Measurements from ENCODE around the gene TCTN2.

The TCTN2 gene

DNA sequence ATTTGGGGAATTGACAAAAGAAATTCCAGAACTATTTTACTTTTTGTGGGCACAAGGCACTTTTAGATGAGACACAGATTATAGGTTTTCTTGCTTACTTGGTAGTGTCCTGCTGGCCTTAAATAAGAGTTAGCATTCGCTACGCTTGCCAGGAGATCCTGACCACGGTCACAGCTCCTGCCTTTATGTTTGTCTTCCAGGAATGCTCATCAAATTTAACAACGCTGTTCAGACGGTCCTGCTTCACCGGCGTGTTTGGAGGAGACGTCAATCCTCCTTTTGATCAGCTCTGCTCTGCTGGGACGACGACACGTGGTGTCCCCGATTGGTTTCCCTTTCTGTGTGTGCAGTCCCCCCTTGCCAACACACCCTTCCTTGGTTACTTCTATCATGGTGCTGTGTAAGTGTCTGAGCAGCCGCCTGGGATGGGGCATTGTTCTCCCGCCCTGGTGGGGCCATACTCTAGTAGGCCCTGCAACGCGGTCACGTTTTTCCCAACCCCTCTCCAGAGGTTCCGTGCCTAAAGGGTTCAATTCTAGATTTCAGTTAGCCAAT lies 15.8 kb downstream of the TCTN2 start:
- DNase-seq: no peak

DNA sequence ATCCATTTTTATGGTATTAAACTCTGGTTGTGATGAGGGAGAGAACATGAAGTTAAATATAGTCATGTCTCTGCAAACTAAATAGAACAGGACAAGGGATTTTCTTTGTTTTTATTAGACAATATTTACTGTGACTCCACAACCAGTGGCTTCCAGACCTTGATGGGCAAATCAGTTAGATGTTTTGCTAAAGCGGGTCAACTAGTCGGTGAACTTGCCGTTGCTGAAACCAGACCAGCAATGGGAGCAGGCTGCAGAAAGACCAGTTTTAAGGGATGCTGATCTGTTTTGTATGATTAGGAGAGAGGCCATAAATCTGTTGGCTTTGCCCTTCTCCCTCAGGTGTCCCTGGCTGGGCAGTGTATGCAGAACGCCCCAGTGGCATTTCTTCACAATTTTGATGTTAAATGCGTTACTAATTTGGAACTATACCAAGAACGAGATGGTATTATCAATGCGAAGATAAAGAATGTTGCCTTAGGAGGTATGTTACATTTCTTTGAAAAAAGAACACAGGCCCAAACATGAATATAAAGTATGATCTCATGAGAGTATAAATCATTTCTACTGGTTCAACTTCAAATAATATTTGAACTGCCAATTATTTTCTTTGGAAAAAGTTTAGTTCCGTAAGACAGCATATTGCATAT lies 19.4 kb downstream of the TCTN2 start:
- DNase-seq: no peak

GRCh38 chr12:123696207-123696606 lies 25.3 kb downstream of the TCTN2 start:
- DNase-seq: no peak

- no peak for DNase-seq
Measured at GRCh38 chr12:123696646-123697045, 25.7 kb downstream of the TCTN2 start.

DNA sequence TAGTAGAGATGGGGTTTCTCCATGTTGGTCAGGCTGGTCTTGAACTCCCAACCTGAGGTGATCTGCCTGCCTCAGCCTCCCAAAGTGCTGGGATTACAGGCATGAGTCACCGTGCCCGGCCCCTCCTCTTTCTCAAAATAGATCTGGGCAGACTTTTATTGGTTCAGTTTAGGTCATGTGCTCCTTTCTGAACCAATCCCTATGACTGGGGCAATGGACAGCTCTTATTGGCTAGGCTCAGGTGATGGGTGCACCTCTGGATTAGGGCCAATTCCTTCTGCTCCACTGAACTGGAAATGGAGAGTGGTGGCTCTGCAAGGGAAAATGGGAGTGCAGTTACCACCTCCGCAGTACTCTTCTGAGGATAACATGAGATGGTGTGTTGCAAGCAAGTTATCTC lies 35.0 kb downstream of the TCTN2 start:
- no peak for DNase-seq

- no peak for DNase-seq
Measured at GRCh38 chr12:123707466-123707865, 36.6 kb downstream of the TCTN2 start.

DNA sequence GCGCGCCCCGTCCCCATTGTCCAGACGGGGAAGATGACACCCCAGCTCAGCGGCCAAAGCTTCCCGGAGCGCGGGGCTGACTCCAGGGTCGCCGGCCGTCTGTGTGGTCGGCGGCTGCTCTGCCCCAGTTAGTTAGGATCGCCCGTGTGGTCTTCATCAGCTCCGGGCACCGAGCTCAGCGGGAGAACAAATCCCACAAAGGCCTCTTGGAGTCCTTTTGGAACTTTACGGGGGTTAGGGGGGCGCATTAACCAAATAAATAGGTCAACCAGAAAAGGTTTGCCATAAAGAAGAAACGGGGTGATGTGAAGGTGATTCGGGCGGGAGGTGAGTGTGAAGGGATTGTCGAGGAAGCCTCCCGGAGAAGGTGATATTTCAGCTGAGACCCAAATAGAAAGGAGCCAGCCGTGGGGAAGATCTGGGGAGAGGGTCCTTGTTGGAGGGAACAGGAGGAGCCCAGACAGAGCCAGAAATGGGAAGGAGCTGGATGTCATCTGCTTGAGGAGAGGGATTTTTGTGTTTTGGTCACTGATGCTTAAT lies 41.9 kb downstream of the TCTN2 start:
- DNase-seq: no peak

DNA sequence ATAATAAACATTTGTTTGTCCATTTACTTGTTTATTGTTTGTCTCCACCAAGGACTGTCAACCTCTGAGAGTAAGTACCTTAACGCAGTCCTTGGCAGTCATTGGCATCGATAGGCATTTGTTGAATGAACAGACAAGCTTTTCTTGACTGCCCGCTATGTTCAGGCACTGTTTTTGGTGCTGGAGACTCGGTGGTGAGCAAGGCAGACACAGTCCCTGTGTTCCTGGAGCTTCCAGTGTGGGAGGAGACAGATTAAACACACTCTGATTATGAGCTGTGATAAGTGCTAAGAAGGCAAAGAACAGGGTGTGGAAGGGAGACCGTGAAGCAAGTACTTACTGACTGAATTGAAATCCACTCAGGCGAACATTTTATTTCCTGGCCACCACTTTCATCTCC lies 42.5 kb downstream of the TCTN2 start:
- DNase-seq: no peak

DNA sequence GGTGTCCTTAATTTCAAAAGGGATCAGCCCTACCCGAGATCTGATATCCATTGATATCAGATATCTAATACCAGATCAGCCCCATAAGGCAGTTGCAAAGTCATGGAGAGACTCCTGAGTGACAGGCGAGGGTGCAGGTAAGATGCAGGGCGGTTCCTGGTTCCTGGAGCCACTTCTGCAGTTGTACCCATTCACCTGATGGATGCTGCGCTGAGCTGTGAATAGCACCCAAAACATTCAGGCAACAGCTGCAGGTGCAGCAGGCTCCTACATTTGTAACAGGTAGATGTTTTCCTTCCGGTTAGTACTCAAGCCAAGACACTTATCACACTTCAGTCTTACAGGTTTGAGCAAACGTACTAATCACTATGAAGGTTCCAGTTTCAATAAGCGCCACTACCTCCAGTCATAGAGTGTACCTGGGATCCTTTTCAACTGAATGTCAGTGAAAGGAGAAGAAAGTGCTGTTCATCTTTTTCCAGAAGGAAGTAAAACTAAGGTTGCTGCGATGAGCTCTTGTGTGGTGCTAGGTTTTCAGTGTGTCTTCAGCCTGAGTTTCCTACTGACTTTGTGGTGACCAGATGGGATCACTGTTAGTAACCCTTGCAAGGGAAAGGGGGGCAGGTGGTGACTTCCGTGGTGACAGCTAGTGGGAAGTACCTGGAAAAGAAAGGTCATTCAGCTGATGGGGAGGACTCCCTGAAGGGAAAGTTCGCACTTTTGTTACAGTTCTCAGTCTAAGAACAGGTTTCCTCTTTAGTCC lies 43.1 kb downstream of the TCTN2 start:
- DNase-seq: no peak

DNA sequence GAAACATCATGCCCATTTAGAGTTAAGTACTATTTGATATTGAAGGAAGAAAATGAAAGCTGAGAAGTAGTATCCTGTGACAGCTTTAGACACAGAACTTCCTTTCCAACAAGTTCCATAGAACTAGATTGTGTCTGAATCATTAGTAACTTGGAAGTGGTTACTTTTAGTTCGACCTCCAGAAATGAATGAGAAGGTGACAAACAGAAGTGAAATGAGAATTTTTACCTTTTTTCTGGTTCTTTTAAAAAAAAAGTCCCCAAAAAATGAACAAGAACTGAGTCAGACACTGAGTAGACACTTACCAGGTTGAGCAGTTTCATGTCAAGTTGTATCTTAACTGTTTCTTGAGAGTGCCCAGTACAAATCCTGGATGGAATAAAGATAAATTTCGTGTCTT lies 44.3 kb downstream of the TCTN2 start:
- no peak for DNase-seq

- DNase-seq: no peak
Measured at GRCh38 chr12:123717350-123717749, 46.4 kb downstream of the TCTN2 start.

DNA sequence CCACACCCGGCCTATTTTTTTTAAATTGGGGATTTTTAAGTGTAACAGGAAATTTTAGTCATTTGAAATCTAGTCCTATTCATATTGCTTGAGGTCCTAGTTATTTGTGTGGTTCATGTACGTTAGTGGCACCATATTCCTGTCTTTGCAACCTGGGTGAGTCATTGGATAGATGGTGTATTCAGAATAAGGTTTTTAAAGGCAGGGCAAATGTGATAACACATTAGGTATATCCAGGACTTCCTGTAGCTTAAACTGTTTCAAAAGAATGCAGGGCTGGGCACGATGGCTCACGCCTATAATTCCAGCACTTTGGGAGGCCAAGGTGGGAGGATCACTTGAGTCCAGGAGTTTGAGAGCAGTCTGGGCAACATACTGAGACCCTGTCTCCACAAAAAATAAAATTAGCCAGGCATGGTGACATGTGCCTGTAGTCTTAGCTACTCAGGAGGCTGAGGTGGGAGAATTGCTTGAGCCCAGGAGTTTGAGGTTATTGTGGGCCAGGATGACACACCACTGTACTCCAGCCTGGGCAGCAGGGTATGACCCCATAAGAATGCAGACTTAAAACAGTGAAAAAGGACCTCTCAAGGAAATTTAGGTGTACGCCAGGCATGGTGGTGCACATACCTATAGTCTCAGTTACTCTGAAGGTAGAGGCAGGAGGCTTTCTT lies 49.4 kb downstream of the TCTN2 start:
- no peak for DNase-seq

DNA sequence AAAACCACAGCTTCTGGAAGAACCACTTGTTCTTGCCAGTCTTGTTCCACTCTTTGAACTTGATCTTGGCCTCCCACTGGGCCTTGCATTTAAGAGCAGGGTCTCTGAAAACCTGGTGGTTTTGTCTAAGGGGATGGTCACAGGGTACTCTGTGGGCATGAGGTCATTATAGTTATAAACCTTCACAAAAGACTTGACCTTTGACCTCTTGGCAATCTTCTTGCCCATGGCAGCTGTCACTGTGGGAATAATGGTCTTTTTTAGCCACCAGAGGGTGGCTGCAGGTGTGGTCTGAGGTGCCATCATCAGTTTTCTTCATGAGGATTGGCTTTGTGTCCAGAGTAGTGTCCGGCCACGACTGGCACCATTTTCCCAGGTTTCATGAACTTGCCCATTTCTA lies 50.3 kb downstream of the TCTN2 start:
- no peak for DNase-seq

DNA sequence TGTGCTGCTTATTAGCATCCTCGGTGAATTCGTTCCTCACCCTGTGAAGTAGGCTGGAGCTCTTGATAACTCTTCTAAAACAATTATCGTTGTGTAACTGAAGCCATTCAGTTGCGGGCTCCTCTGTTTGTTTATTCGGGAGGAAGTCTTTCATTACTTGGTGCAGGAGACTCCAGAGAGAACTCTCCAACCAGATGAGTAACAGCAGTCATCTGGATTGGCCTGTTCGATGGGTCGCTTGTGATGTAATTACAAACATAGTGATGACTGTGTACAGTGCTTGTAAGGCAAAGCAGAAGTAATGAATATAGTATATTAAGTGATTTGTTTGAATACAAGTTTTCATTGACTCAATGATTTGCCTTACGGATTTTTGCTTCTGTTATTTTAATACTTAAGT lies 52.1 kb downstream of the TCTN2 start:
- no peak for DNase-seq

DNA sequence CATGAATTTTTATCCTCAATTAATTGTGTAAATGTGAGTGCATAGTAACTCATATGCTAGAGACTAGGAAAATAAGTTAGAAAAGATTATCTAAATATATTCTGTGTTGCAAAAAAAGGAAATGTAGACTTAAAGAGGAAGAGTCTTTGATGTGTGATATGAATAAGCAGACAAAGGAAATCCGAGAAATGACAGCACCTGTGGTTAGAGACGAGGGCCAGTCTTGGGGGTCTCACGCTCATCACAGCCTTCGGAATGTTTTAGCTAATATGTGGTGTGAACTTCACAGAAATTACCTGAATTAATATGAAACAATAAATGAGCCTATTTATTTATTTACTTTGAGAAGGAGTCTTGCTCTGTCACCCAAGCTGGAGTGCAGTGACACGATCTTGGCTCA lies 52.9 kb downstream of the TCTN2 start:
- DNase-seq: no peak

DNA sequence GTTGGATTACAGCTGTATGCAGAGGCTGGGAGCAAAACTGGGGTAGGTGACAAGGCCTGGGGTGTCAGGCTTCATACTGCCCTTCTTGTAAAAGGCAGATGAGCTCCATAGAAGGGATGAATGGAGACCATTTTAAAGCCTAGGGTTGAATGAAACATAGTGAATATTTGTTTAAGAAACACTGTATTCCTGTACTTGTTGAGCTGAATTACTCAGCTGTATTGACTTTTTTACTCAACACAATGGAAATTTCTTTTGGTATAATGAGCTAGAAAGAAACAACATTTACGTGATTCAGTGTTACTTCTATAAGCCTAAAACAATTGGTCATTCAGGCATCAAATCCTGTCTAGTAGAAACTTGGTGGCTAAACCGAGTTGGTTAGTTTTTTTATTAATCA lies 55.3 kb downstream of the TCTN2 start:
- no peak for DNase-seq

DNA sequence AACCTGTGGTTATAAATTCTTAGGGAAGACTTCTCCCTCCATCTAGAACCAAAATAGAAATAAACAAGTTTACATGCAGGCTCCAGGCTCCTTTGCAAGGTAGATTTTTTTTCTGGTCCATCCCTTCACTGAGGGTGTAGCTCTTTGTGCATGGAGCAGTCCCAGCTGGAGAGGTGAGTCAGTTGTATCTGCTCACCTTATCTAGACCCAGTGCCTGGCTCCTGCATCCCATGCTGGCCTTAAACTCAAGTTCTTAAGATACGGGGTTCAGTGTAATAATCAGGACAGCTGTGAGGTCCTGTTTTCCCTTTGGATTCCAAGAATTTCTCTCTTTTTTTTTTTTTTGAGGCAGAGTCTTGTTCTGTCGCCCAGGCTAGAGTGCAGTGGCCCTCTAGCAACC lies 56.0 kb downstream of the TCTN2 start:
- DNase-seq: no peak

DNA sequence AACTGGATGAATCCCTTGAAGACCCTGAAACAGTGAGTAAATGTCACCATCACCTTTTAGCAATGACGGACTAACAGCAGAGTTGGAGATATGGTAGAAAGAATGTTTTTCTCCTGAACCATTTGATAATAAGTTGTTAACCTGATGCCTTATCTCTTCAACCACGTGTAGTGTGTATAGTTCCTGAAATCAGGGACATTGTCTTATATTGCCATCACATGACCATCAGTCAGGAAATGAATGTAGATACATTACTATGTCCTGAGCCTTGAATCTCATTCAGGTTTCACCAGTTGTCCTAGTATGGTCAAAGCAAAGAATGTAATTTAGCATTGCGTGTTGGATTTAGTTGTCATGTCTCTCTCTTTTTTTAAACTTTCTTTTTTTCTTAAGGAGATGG lies 57.0 kb downstream of the TCTN2 start:
- no peak for DNase-seq

- no peak for DNase-seq
Measured at GRCh38 chr12:123731596-123731995, 60.7 kb downstream of the TCTN2 start.

- no peak for DNase-seq
Measured at GRCh38 chr12:123732251-123732650, 61.3 kb downstream of the TCTN2 start.

- DNase-seq: no peak
Measured at GRCh38 chr12:123733229-123733628, 62.3 kb downstream of the TCTN2 start.

DNA sequence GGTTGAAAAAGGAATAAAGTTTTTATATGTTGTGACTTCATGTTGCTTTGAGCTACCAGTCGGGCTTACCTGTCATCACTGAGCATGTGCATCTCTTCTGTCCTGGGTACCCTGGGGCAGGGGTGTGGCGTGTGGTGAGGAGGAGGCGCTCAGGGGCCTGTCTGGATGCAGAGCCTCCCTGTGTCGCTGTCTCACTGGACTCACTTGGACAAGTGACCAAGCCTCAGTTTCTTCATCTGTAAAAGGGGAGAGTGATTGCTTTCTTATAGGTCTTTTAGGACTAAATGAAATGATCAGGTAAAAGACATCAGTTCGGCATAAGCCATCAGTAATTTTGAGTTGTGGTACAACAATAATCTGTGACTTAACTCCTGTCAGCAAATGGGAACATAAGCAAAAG lies 63.4 kb downstream of the TCTN2 start:
- no peak for DNase-seq

- no peak for DNase-seq
Measured at GRCh38 chr12:123741937-123742572, 71.1 kb downstream of the TCTN2 start.

Measured in GOT3 (cell line).